Central memory CD8-positive, alpha-beta T cell (primary cell): Measurements from ENCODE around the gene PCDHGA11.
"Not testable (repeated sequence)": the region's sequence is repeated elsewhere in the genome, so short reads cannot be mapped to it uniquely, and the experiment has no call there.

ENCODE experiments used
- ATAC-seq: fragments of 150-1000 bp; cut with Tn5 transposase; replicated peaks from 2 replicates; pipeline ENCODE4 v1.10.0; 2022; ENCODE audit warnings: mild to moderate bottlenecking, moderate FRiP score, moderate number of reproducible peaks; ENCODE audit not compliant: poor library complexity, severe bottlenecking; ENCODE audit errors: extremely low read depth
- DNase-seq, 2 donors: peaks; one replicate each; pipeline ENCODE4 v3.0.0; 2021; ENCODE audit warnings: low spot score in 2 of 2
- H3K27ac Mint-ChIP-seq: one replicate; pipeline ENCODE4 v1.8.0; 2022; ENCODE audit warnings: low read depth, mild to moderate bottlenecking, moderate library complexity, mixed read lengths
- H3K27me3 Mint-ChIP-seq: one replicate; pipeline ENCODE4 v1.8.0; 2022; ENCODE audit warnings: mixed read lengths
- H3K36me3 Mint-ChIP-seq: one replicate; pipeline ENCODE4 v1.8.0; 2022; ENCODE audit warnings: mild to moderate bottlenecking, moderate library complexity, mixed read lengths; ENCODE audit not compliant: insufficient read depth
- H3K4me1 Mint-ChIP-seq: one replicate; pipeline ENCODE4 v1.8.0; 2022; ENCODE audit warnings: mixed read lengths
- H3K4me3 Mint-ChIP-seq: one replicate; pipeline ENCODE4 v1.8.0; 2022; ENCODE audit warnings: mild to moderate bottlenecking, moderate library complexity, mixed read lengths
- H3K9me3 Mint-ChIP-seq: one replicate; pipeline ENCODE4 v1.8.0; 2022; ENCODE audit warnings: mixed read lengths

PCDHGA11 gene

GRCh38 chr5:141430332-141431113 is 9.7 kb downstream of the PCDHGA11 start, which contains the start of gene PCDHGA12:
Gene PCDHGA12 (plus strand): TSS chr5:141430507. CDS start chr5:141430760, 253 bp downstream.
- peaks cover 77% of the 10 kb centered on the region for H3K27me3 Mint-ChIP-seq
- peaks cover 20% of the 10 kb centered on the region for H3K9me3 Mint-ChIP-seq
- DNase-seq, result no peak
- H3K36me3 Mint-ChIP-seq, result peaks cover 3% of the 10 kb centered on the region
- peak within 1 kb of the TSS; percentile 67 for H3K4me3 Mint-ChIP-seq
- peaks cover 6% of the 10 kb centered on the region for H3K4me1 Mint-ChIP-seq
- H3K27ac Mint-ChIP-seq, result peak within 1 kb of the TSS; percentile 74
- ATAC-seq, result no peak

GRCh38 chr5:141431286-141431685 is 10.4 kb downstream of the PCDHGA11 start:
- DNase-seq, result no peak
- Mint-ChIP-seq H3K9me3 (peaks cover 20% of the 10 kb centered on the region), H3K27me3 (peaks cover 77% of the 10 kb centered on the region), H3K36me3 (peaks cover 3% of the 10 kb centered on the region), H3K4me3 (no peak overlapping the region), H3K4me1 (peaks cover 6% of the 10 kb centered on the region), H3K27ac (no peak overlapping the region)
- ATAC-seq, result no peak

- not testable (repeated sequence) for H3K36me3 Mint-ChIP-seq, DNase-seq, H3K27ac Mint-ChIP-seq, H3K4me1 Mint-ChIP-seq, H3K4me3 Mint-ChIP-seq, ATAC-seq
- peaks cover 20% of the 10 kb centered on the region for H3K9me3 Mint-ChIP-seq
- H3K27me3 Mint-ChIP-seq, result peaks cover 73% of the 10 kb centered on the region
Observed at GRCh38 chr5:141432308-141432707, 11.5 kb downstream of the PCDHGA11 start.

- Mint-ChIP-seq H3K27me3 (peaks cover 73% of the 10 kb centered on the region), H3K9me3 (peaks cover 20% of the 10 kb centered on the region)
- ATAC-seq, H3K4me1 Mint-ChIP-seq, H3K27ac Mint-ChIP-seq, H3K4me3 Mint-ChIP-seq, DNase-seq, H3K36me3 Mint-ChIP-seq: not testable (repeated sequence)
Observed at GRCh38 chr5:141432726-141433125, 11.9 kb downstream of the PCDHGA11 start.

- ATAC-seq (no peak), DNase-seq (no peak)
- Mint-ChIP-seq H3K27ac (no peak overlapping the region), H3K36me3 (peaks cover 3% of the 10 kb centered on the region), H3K27me3 (peaks cover 60% of the 10 kb centered on the region), H3K4me3 (no peak overlapping the region), H3K9me3 (peaks cover 14% of the 10 kb centered on the region), H3K4me1 (peaks cover 6% of the 10 kb centered on the region)
Observed at GRCh38 chr5:141434006-141434405, 13.2 kb downstream of the PCDHGA11 start.

GRCh38 chr5:141437221-141437620 is 16.4 kb downstream of the PCDHGA11 start:
- H3K36me3 Mint-ChIP-seq, result no peaks in the 10 kb centered on the region
- ATAC-seq (no peak), DNase-seq (no peak)
- no peak overlapping the region for H3K27ac Mint-ChIP-seq
- peaks cover 37% of the 10 kb centered on the region for H3K27me3 Mint-ChIP-seq
- peaks cover 4% of the 10 kb centered on the region for H3K9me3 Mint-ChIP-seq
- H3K4me3 Mint-ChIP-seq, result no peak overlapping the region
- H3K4me1 Mint-ChIP-seq, result no peaks in the 10 kb centered on the region

- ATAC-seq (no peak), DNase-seq (no peak)
- no peak overlapping the region for H3K4me3 Mint-ChIP-seq
- no peaks in the 10 kb centered on the region for H3K36me3 Mint-ChIP-seq
- no peaks in the 10 kb centered on the region for H3K4me1 Mint-ChIP-seq
- no peak overlapping the region for H3K27ac Mint-ChIP-seq
- H3K27me3 Mint-ChIP-seq, result peaks cover 22% of the 10 kb centered on the region
- H3K9me3 Mint-ChIP-seq, result no peaks in the 10 kb centered on the region
Observed at GRCh38 chr5:141439411-141440141, 18.7 kb downstream of the PCDHGA11 start.

GRCh38 chr5:141440341-141440740 is 19.5 kb downstream of the PCDHGA11 start:
- Mint-ChIP-seq H3K9me3 (no peaks in the 10 kb centered on the region), H3K4me3 (no peak overlapping the region), H3K27me3 (peaks cover 26% of the 10 kb centered on the region), H3K4me1 (no peaks in the 10 kb centered on the region), H3K27ac (no peak overlapping the region), H3K36me3 (no peaks in the 10 kb centered on the region)
- DNase-seq (no peak), ATAC-seq (no peak)

- no peak overlapping the region for H3K27ac Mint-ChIP-seq
- no peaks in the 10 kb centered on the region for H3K4me1 Mint-ChIP-seq
- no peaks in the 10 kb centered on the region for H3K36me3 Mint-ChIP-seq
- H3K4me3 Mint-ChIP-seq, result no peak overlapping the region
- H3K9me3 Mint-ChIP-seq, result no peaks in the 10 kb centered on the region
- DNase-seq (no peak), ATAC-seq (no peak)
- peaks cover 28% of the 10 kb centered on the region for H3K27me3 Mint-ChIP-seq
Observed at GRCh38 chr5:141441571-141442170, 20.8 kb downstream of the PCDHGA11 start.

GRCh38 chr5:141465351-141465750 is 44.5 kb downstream of the PCDHGA11 start:
- ATAC-seq (no peak), DNase-seq (no peak)
- Mint-ChIP-seq H3K4me1 (no peaks in the 10 kb centered on the region), H3K36me3 (no peaks in the 10 kb centered on the region), H3K27me3 (peaks cover 33% of the 10 kb centered on the region), H3K4me3 (no peak overlapping the region), H3K27ac (no peak overlapping the region), H3K9me3 (no peaks in the 10 kb centered on the region)
